ENCODE measurements around the gene TYW1B.
"Not testable (repeated sequence)": the region's sequence is repeated elsewhere in the genome, so short reads cannot be mapped to it uniquely, and the experiment has no call there.

Gene TYW1B

DNA sequence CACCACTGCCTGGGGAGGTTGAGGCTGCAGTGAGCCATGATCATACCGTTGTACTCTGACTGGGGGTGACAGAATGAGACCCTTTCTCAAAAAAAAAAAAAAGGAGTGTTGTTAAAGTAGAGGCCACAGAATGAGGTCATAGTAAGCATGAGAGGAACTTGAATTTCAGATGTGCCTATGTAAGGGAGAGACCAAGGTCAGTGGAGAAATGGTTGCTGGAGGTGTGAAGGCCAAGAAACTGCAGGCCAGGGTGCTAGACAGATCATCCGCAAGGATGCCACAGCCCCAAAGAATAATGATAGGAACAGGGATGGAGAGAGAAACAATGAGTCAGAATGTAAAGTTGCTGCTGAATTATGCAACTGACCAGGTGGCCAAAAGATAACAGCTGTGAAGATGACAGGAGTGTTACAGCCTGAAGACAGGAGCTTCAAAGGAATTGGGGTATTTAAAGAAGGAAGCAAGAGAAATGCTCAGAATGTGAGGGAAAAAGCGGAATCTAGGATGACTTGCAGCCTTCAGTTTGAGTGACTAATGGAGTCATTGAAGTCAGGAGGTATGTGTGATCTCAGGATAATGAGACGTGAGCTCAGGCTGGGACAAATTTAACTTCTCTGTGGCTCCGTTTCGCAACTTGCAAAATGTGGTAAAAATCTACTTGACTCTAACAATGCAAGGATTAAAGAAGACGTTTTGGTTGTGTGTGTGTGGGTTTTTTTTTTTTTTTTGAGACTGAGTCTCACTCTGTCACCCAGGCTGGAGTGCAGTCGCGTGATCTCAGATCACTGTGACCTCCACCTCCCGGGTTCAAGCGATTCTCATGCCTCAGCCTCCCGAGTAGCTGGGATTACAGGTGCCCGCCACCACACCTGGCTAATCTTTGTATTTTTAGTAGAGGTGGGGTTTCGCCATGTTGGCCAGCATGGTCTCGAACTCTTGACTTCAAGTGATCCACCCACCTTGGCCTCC, 22.2 kb downstream of the TYW1B start:
- TF ChIP-seq, protein P1, sequence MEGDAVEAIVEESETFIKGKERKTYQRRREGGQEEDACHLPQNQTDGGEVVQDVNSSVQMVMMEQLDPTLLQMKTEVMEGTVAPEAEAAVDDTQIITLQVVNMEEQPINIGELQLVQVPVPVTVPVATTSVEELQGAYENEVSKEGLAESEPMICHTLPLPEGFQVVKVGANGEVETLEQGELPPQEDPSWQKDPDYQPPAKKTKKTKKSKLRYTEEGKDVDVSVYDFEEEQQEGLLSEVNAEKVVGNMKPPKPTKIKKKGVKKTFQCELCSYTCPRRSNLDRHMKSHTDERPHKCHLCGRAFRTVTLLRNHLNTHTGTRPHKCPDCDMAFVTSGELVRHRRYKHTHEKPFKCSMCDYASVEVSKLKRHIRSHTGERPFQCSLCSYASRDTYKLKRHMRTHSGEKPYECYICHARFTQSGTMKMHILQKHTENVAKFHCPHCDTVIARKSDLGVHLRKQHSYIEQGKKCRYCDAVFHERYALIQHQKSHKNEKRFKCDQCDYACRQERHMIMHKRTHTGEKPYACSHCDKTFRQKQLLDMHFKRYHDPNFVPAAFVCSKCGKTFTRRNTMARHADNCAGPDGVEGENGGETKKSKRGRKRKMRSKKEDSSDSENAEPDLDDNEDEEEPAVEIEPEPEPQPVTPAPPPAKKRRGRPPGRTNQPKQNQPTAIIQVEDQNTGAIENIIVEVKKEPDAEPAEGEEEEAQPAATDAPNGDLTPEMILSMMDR (conservative IDR thresholded peaks at IDR 0.05; ENCODE audit: low read depth, low read length) = no peak
- DNase-seq (ENCODE audit: low read depth) = peak; percentile 72

GRCh38 chr7:72803778-72804177, 24.2 kb downstream of the TYW1B start:
- DNase-seq (ENCODE audit: low read depth); H3K4me3 ChIP-seq (ENCODE audit: low read depth, low read length): not testable (repeated sequence)

More for the DNA sequence above, 22.2 kb downstream of the TYW1B start:
- no peak overlapping the region for H3K4me3 ChIP-seq (ENCODE audit: low read depth, low read length)

GRCh38 chr7:72801564-72801963, 26.4 kb downstream of the TYW1B start:
- DNase-seq (ENCODE audit: low read depth) = peak; percentile 54
- not testable (repeated sequence) for H3K4me3 ChIP-seq (ENCODE audit: low read depth, low read length)

- not testable (repeated sequence) for H3K4me3 ChIP-seq (ENCODE audit: low read depth, low read length); DNase-seq (ENCODE audit: low read depth)
These were observed 32.6 kb downstream of the TYW1B start for GRCh38 chr7:72795401-72795800.

DNA sequence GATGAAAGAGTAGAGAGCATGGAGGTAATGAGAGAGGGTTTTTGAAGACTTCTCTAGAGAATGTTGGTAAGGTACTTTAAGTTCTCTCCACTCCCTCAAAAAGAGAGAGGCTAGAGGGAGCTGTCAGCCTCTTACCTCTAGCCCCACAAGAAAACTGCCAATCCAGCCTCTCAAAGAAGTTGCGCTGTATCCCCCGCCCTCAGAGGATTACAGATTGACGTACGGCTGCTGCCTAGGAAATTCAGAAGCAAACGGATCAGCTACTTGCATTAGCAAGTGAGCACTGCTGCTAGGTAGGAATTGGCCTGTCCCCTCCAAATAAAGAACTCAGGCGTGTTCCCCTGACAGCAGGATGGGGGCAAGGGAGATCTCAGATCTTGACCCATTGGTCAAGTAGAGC, 34.2 kb downstream of the TYW1B start:
- TF ChIP-seq, protein P1 (conservative IDR thresholded peaks at IDR 0.05; ENCODE audit: low read depth, low read length) = no peak
- no peak for DNase-seq (ENCODE audit: low read depth)
- no peak overlapping the region for H3K4me3 ChIP-seq (ENCODE audit: low read depth, low read length)

GRCh38 chr7:72790698-72791060, 37.3 kb downstream of the TYW1B start:
- not testable (repeated sequence) for DNase-seq (ENCODE audit: low read depth); H3K4me3 ChIP-seq (ENCODE audit: low read depth, low read length)

GRCh38 chr7:72790048-72790697, 37.8 kb downstream of the TYW1B start:
- not testable (repeated sequence) for DNase-seq (ENCODE audit: low read depth); H3K4me3 ChIP-seq (ENCODE audit: low read depth, low read length)

GRCh38 chr7:72785166-72785955, 42.6 kb downstream of the TYW1B start:
- TF ChIP-seq, protein P1 (conservative IDR thresholded peaks at IDR 0.05; ENCODE audit: low read depth, low read length) = no peak

GRCh38 chr7:72783601-72784370, 44.2 kb downstream of the TYW1B start:
- not testable (repeated sequence) for H3K4me3 ChIP-seq (ENCODE audit: low read depth, low read length)
- DNase-seq (ENCODE audit: low read depth) = peak; percentile 71

More at GRCh38 chr7:72785166-72785955, 42.6 kb downstream of the TYW1B start:
- peak; percentile 8 for DNase-seq (ENCODE audit: low read depth)
- no peak overlapping the region for H3K4me3 ChIP-seq (ENCODE audit: low read depth, low read length)

Measured in choroid plexus epithelial cell (primary cell).